ENCODE data around the gene HDAC7.
A peak's percentile ranks its signal among the peaks of the same experiment; 100 is the strongest.

Gene HDAC7

DNA sequence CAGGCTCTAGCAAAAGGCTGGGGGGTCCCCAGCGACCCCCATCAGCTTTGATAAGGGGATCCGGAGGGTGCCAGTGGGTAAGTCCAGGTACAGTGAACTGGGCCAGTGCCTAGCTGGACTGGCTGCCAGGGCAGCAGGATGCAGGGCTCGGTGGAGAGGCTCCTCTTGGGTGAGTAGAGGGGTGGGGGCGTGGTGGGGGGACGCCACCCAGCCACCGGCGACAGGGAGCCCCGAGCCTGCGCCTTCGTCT is 61.2 kb downstream of the HDAC7 start:
- TF ChIP-seq CTCF (conservative IDR thresholded peaks at IDR 0.05; ENCODE audit: low read length): no peak
- peak overlapping the region; percentile 77 for H3K4me3 ChIP-seq (ENCODE audit: low read length)
- DNase-seq (ENCODE audit: low read depth): no peak

DNA sequence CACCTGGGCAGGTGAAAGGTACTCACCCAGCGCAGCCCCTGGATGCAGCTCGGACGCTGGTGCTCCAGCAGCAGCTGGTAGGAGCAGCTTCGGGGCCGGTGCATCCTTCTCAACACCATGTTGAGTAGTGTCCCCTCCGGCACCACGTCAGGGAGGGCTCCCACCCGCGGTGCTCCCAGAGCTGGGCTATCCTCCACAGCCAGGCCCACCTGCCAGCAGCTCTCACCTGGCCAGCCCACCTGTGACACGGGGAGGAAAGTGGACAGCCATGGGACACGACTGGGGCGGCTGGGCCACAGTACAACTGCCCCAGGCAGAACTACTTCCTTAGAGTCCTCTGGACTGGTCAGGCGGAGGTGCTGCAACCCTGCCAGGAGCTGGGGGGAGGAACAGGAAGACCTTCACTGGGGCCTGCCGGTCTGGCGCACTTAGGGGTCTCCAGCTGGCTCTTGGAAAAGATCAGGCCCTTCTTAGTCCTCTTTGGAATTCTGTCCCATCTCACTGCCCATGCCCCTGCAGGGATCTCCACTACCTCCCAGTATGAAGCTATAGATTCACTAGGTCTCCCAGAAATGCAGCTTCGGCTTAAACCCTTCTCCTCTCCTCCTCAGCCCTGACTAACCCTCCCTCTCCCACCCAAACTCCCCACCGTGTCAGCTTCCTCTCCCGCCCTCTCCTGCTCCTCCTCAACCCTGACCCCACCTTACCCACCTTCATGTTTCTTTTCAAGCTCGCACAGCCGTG is 61.7 kb downstream of the HDAC7 start:
- H3K4me3 ChIP-seq (ENCODE audit: low read length): peak overlapping the region; percentile 77
- no peak for TF ChIP-seq CTCF (conservative IDR thresholded peaks at IDR 0.05; ENCODE audit: low read length)
- DNase-seq (ENCODE audit: low read depth): no peak

GRCh38 chr12:47757364-47757839 is 62.3 kb downstream of the HDAC7 start:
- peak overlapping the region; percentile 77 for H3K4me3 ChIP-seq (ENCODE audit: low read length)
- DNase-seq (ENCODE audit: low read depth): no peak
- no peak for TF ChIP-seq CTCF (conservative IDR thresholded peaks at IDR 0.05; ENCODE audit: low read length)

GRCh38 chr12:47755655-47756562 is 63.8 kb downstream of the HDAC7 start:
- no peak for TF ChIP-seq CTCF (conservative IDR thresholded peaks at IDR 0.05; ENCODE audit: low read length)
- DNase-seq (ENCODE audit: low read depth): no peak
- no peak overlapping the region for H3K4me3 ChIP-seq (ENCODE audit: low read length)

DNA sequence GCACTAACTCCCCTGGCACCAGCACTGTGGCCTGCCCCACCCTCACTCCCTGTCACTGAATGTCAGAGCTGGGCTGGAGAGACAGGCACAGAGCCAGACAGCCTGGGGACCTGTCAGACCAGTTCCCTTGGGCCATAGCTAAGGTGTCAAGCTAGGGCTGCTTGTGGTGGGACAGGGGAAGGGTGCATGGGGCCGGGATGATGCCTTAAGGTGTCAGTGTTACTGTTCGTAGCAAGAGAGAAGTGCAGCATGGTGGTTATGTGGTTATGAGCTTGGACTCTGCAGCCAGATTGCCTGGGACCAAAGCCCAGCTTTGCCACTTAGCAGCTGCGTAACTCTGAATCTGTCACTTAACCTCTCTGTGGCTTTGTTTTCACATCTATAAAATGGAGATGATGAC is 64.8 kb downstream of the HDAC7 start:
- no peak for DNase-seq (ENCODE audit: low read depth)
- TF ChIP-seq CTCF (conservative IDR thresholded peaks at IDR 0.05; ENCODE audit: low read length): no peak
- no peak overlapping the region for H3K4me3 ChIP-seq (ENCODE audit: low read length)

DNA sequence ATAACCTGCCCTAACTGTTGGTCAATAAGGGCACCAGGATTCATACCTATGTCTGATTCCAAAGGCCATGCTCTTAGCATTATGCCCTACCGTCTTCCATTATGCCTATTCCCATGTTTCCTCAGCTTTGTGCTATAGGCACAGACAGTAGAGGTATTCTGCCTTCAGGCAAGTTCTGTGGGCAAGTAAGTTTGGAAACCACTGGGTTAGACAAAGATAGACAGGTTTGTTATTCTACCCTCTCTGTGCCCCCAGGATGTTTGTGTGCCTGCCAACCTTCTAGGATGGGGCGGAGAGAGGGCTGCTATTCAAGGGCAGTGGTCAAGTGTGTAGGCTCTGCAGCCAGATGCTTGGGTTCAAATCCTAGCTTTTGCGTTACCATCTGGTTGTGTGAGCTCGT is 65.6 kb downstream of the HDAC7 start:
- TF ChIP-seq CTCF (conservative IDR thresholded peaks at IDR 0.05; ENCODE audit: low read length): no peak
- DNase-seq (ENCODE audit: low read depth): no peak
- no peak overlapping the region for H3K4me3 ChIP-seq (ENCODE audit: low read length)
